Fibroblast of pulmonary artery (primary cell): Measurements from ENCODE around the gene HSD3B2.

Experiments
- DNase-seq: peaks from one replicate; pipeline ENCODE4 v3.0.0-alpha.2; 2010; ENCODE audit warnings: low read depth
- H3K4me3 ChIP-seq: replicated peaks from 2 replicates; pipeline ENCODE4 v1.5.1; 2011; ENCODE audit warnings: low read depth, mild to moderate bottlenecking, control low read depth, low read length, moderate library complexity
- CTCF ChIP-seq: IDR thresholded peaks from 2 replicates; pipeline ENCODE4 v1.5.1; 2011; ENCODE audit warnings: mild to moderate bottlenecking, control low read depth, low read length, inconsistent platforms; ENCODE audit errors: missing control alignments

HSD3B2 gene

DNA sequence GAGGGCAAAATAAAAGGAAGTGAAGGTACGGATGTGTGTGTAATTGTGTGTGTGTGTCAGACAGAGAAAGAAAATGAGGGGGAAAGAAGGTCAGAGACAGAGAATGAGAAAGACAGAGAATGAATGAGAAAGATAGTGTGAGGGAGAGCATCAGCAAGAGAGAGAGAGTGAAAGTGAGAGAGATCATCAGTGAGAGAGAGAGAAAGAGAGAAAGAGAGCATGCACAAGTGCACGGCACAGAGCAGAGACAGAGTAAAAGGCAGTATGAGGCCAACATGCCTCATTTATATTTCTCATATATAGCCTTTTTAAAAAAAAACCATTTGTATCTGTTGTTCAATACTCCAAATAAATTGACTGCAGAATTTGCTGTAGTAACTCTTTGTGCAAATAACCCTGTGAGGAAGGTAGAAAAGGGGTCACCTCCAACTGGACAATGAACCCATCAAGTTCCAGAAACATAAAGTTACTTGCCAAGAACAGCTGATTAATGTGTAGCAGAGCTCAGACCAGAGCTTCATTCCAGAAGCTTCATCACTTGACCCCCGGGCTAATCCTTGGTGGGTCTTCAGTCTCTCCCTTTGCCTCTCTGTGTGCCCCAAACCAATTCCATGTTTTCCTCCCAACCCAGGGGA, 1.2 kb downstream of the HSD3B2 start:
- H3K4me3 ChIP-seq: no peak overlapping the region
- no peak for DNase-seq
- TF ChIP-seq CTCF: no peak

GRCh38 chr1:119419109-119419508, 4.2 kb downstream of the HSD3B2 start:
- H3K4me3 ChIP-seq: no peak overlapping the region
- no peak for TF ChIP-seq CTCF
- DNase-seq: no peak

GRCh38 chr1:119420638-119421037, 5.7 kb downstream of the HSD3B2 start:
- DNase-seq: no peak
- H3K4me3 ChIP-seq: no peak overlapping the region
- no peak for TF ChIP-seq CTCF

DNA sequence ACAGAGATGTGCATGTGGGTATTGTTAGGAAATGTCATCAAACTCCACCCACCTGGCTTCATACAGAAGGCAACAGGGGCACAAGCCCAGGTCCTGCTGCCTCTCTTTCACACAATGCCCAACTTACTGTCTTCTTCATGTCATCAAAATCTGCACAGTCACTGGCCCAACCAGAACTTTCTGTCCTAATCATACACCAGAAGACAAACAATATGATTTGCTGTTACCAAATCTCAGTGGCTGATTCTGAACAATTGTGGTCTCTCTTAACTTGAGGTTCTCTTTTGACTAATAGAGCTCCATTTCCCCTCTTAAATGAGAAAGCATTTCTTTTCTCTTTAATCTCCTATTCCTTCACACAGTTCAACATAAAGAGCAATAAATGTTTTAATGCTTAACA, 7.7 kb downstream of the HSD3B2 start:
- no peak for DNase-seq
- TF ChIP-seq CTCF: no peak
- H3K4me3 ChIP-seq: no peak overlapping the region

DNA sequence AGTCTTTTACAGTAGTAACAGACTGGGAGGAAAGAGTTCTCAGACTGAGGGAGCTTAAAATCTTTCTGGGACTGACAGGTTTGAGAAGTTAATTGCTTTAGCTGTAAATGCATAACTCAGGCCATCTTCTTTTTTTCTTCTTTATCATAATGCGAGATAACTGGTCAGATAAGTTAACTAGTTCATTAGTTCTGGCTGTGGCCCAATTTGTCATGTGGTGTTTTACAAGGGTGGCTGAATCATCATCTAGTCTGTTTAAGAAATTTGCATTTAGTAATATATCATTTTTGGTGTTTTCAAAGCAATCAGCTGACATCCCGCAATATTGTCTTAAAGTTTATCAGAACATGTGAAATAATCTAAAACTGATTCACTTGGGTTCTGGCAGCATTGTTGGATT, 14.0 kb downstream of the HSD3B2 start:
- no peak overlapping the region for H3K4me3 ChIP-seq
- TF ChIP-seq CTCF: no peak
- no peak for DNase-seq

DNA sequence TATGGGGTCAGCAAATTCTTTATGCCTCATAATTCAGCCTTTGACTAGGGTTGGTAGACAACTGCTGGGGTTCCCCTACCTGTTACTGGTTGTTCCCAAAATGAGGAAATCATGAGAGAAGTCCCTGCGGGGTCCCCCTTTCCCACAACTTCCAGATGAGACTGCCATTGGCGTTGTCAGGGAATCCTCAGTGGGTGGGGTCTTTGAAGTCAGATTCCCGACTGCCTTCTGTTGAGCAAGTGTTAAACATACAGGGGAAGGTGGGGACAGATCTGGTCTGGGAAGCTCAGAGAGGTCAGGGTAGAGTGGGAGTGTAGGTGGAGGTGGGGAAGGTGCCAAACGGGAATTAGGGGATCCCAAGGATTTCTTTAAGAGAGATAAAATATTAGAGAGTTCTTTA, 14.7 kb downstream of the HSD3B2 start:
- no peak for TF ChIP-seq CTCF

DNA sequence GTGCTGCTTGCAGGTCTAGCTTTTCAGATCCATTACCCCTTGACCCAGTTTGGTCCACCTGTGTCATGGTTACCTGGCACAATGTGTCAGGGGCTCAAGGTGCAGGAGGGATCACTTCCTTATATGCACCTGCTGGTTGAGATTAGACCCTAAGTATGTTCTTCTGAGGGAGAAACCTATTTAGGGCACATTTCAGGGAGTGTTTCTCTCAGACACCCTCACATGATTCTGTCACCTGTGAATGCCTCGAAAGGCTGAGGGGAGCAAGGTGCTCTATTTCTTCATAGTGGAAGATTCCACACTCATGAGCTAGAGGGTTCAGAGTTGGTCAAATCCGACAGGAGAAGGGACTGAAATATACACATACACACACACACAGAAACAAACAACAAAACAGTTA, 15.5 kb downstream of the HSD3B2 start:
- no peak for DNase-seq
- no peak for TF ChIP-seq CTCF
- no peak overlapping the region for H3K4me3 ChIP-seq

More for the DNA sequence above, 14.7 kb downstream of the HSD3B2 start:
- no peak overlapping the region for H3K4me3 ChIP-seq
- DNase-seq: no peak
